Endodermal cell (in vitro differentiated cells): ENCODE results near the gene BUD31. TPM values are rescaled to one million over a fixed set of nuclear protein-coding genes. Genes with fewer than 3 reads are reported as not detected.
"Not testable (repeated sequence)": the region's sequence is repeated elsewhere in the genome, so short reads cannot be mapped to it uniquely, and the experiment has no call there.

Source experiments
- DNase-seq: peaks from one replicate; pipeline ENCODE4 v3.0.0-alpha.2; 2017
- H3K27ac ChIP-seq: 2 replicates; pipeline ENCODE4 v1.5.1; 2013; ENCODE audit warnings: mild to moderate bottlenecking, low read depth, low read length, moderate library complexity
- H3K27me3 ChIP-seq: 2 replicates; pipeline ENCODE4 v1.6.1; 2013; ENCODE audit warnings: mild to moderate bottlenecking, low read length, moderate library complexity; ENCODE audit not compliant: insufficient read depth, control insufficient read depth, poor library complexity, severe bottlenecking
- H3K36me3 ChIP-seq: 2 replicates; pipeline ENCODE4 v1.7.0; 2013; ENCODE audit warnings: mild to moderate bottlenecking, low read length, moderate library complexity; ENCODE audit not compliant: control insufficient read depth, insufficient read depth
- H3K4me1 ChIP-seq: one replicate; pipeline ENCODE4 v1.7.0; 2013; ENCODE audit warnings: low read length; ENCODE audit not compliant: control insufficient read depth, insufficient read depth
- H3K4me3 ChIP-seq: 2 replicates; pipeline ENCODE4 v1.5.1; 2013; ENCODE audit warnings: mild to moderate bottlenecking, low read length, moderate library complexity
- H3K9ac ChIP-seq: 2 replicates; pipeline ENCODE4 v1.6.1; 2013; ENCODE audit warnings: mild to moderate bottlenecking, low read length, moderate library complexity; ENCODE audit not compliant: poor library complexity, severe bottlenecking; ENCODE audit errors: extremely low read depth
- H3K9me3 ChIP-seq: 2 replicates; pipeline ENCODE4 v1.6.1; 2013; ENCODE audit warnings: mild to moderate bottlenecking, low read length, moderate library complexity; ENCODE audit not compliant: control insufficient read depth
- H3K27ac Mint-ChIP-seq: 2 replicates; pipeline ENCODE4 v1.8.0; 2020; ENCODE audit warnings: mixed read lengths
- H3K27me3 Mint-ChIP-seq: 2 replicates; pipeline ENCODE4 v1.8.0; 2021; ENCODE audit warnings: mild to moderate bottlenecking, mixed read lengths; ENCODE audit not compliant: insufficient read depth
- H3K36me3 Mint-ChIP-seq: 2 replicates; pipeline ENCODE4 v1.8.0; 2020; ENCODE audit warnings: low read depth, mixed read lengths
- H3K4me1 Mint-ChIP-seq: 2 replicates; pipeline ENCODE4 v1.8.0; 2020; ENCODE audit warnings: mixed read lengths
- H3K4me3 Mint-ChIP-seq: 2 replicates; pipeline ENCODE4 v1.8.0; 2020; ENCODE audit warnings: mild to moderate bottlenecking, moderate library complexity, mixed read lengths
- H3K9me3 Mint-ChIP-seq: 2 replicates; pipeline ENCODE4 v1.8.0; 2020; ENCODE audit warnings: mild to moderate bottlenecking, mixed read lengths
- CTCF ChIP-seq: fragments of 200-600 bp; sonication (generic); conservative IDR thresholded peaks from 2 replicates; pipeline ENCODE4 v1.5.0; 2021; ENCODE audit warnings: antibody characterized with exemption, mild to moderate bottlenecking
- WGBS, 2 experiments: methylation state at CpG; one replicate each; pipeline versions ENCODE4 v1.1.5 to v1.1.7; 2013; ENCODE audit warnings: missing lambda C conversion rate in 2 of 2, mixed read lengths in 1 of 2; ENCODE audit not compliant: insufficient coverage in 1 of 2, insufficient read length in 1 of 2; 5-methylcytosine and 5-hydroxymethylcytosine counted together
- total RNA-seq, 2 donors: library from RNA; stranded (reverse); fragmentation: NEBNext Ultra II Directional in 1 of 2; extraction: Animal tissue kit (Norgen Biotek cat#: 25700) in 1 of 2; gene quantifications; 2 replicates in 1 of 2; 3 replicates in 1 of 2; pipeline ENCODE4 v1.2.1, GENCODE V29; 2021

Gene BUD31
- total RNA-seq, 2 donors from 2014 or later: 102 to 117 TPM

DNA sequence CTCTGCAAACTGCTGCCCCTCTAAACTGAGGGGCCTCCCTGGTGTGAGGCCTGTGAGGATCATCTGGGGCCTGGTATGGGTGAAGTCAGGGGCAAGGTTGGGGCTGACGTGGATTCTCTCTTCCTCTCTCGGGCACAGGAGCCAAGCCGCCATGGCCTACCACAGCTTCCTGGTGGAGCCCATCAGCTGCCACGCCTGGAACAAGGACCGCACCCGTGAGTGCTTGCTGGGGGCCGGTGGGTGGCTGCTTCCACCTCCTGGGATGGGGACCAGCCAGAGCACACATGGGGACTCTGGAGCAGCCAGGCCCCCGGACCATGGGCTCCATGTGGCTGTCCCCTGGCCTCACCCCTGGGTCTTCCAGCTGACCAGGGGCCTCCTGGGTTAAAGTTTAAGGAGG lies 23.2 kb upstream of the BUD31 start:
- no peak for TF ChIP-seq CTCF
- no peak overlapping the region for H3K27ac ChIP-seq
- H3K4me3 Mint-ChIP-seq: no peak overlapping the region
- no peaks in the 10 kb centered on the region for H3K9me3 ChIP-seq
- H3K9ac ChIP-seq: no peak overlapping the region
- H3K27me3 Mint-ChIP-seq: no peaks in the 10 kb centered on the region
- peaks cover 40% of the 10 kb centered on the region for H3K36me3 ChIP-seq
- no peak overlapping the region for H3K4me3 ChIP-seq
- H3K36me3 Mint-ChIP-seq: peaks cover 41% of the 10 kb centered on the region
- H3K9me3 Mint-ChIP-seq: no peaks in the 10 kb centered on the region
- H3K27ac Mint-ChIP-seq: no peak overlapping the region
- no peaks in the 10 kb centered on the region for H3K4me1 Mint-ChIP-seq
- no peak for DNase-seq
- 94% methylated on average over 7 to 8 of the region's 8 CpGs for WGBS, 2 experiments
- H3K27me3 ChIP-seq: no peaks in the 10 kb centered on the region
- H3K4me1 ChIP-seq: no peaks in the 10 kb centered on the region

- Histone ChIP-seq H3K27me3 (no peaks in the 10 kb centered on the region), H3K9me3 (no peaks in the 10 kb centered on the region), H3K4me1 (no peaks in the 10 kb centered on the region), H3K27ac (no peak overlapping the region), H3K4me3 (no peak overlapping the region), H3K36me3 (peaks cover 49% of the 10 kb centered on the region), H3K9ac (no peak overlapping the region)
- H3K36me3 Mint-ChIP-seq: peaks cover 45% of the 10 kb centered on the region
- 85 to 89% methylated on average over 7 to 9 of the region's 9 CpGs for WGBS, 2 experiments
- H3K4me1 Mint-ChIP-seq: no peaks in the 10 kb centered on the region
- DNase-seq: no peak
- H3K27ac Mint-ChIP-seq: no peak overlapping the region
- H3K4me3 Mint-ChIP-seq: no peak overlapping the region
- no peaks in the 10 kb centered on the region for H3K9me3 Mint-ChIP-seq
- peak; percentile 60 for TF ChIP-seq CTCF
- H3K27me3 Mint-ChIP-seq: no peaks in the 10 kb centered on the region
These were observed 22.1 kb upstream of the BUD31 start for GRCh38 chr7:99386584-99387238.

DNA sequence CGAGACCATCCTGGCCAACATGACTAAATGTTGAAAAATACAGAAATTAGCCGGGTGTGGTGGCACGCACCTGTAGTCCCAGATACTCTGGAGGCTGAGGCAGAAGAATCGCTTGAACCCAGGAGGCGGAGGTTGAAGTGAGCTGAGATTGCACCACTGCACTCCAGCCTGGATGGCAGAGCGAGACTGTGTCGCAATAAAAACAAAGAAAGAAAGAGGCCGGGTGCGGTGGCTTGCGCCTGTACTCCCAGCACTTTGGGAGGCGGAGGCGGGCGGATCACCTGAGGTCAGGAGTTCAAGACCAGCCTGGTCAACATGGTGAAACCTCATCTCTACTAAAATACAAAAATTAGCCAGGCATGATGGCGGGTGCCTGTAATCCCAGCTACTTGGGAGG lies 21.5 kb upstream of the BUD31 start:
- not testable (repeated sequence) for H3K4me3 Mint-ChIP-seq, H3K27ac ChIP-seq, H3K9me3 ChIP-seq, H3K9ac ChIP-seq, H3K27me3 Mint-ChIP-seq, H3K27me3 ChIP-seq, H3K4me3 ChIP-seq, H3K4me1 ChIP-seq, H3K27ac Mint-ChIP-seq, H3K9me3 Mint-ChIP-seq, DNase-seq, H3K4me1 Mint-ChIP-seq
- peaks cover 49% of the 10 kb centered on the region for H3K36me3 ChIP-seq
- WGBS, 2 experiments: 87 to 94% methylated on average over 12 to 14 of the region's 14 CpGs
- H3K36me3 Mint-ChIP-seq: peaks cover 49% of the 10 kb centered on the region

GRCh38 chr7:99387912-99388311 lies 20.9 kb upstream of the BUD31 start:
- Mint-ChIP-seq H3K4me1 (no peaks in the 10 kb centered on the region), H3K27ac (no peak overlapping the region), H3K36me3 (peaks cover 49% of the 10 kb centered on the region), H3K4me3 (no peak overlapping the region), H3K9me3 (no peaks in the 10 kb centered on the region), H3K27me3 (no peaks in the 10 kb centered on the region)
- peaks cover 49% of the 10 kb centered on the region for H3K36me3 ChIP-seq
- no peaks in the 10 kb centered on the region for H3K9me3 ChIP-seq
- TF ChIP-seq CTCF: no peak
- H3K4me3 ChIP-seq: no peak overlapping the region
- DNase-seq: no peak
- H3K27me3 ChIP-seq: no peaks in the 10 kb centered on the region
- WGBS, 2 experiments: 92 to 98% methylated on average over 16 to 20 of the region's 20 CpGs
- no peak overlapping the region for H3K9ac ChIP-seq
- no peaks in the 10 kb centered on the region for H3K4me1 ChIP-seq
- no peak overlapping the region for H3K27ac ChIP-seq
